Activated naive CD4-positive, alpha-beta T cell treated with anti-CD3 and anti-CD28 coated beads, Interleukin-2, amount 50 U/mL, for 24 hours (primary cell): ENCODE data around the gene CRIM1.

ENCODE experiments used
- H3K27ac Mint-ChIP-seq: one replicate; pipeline ENCODE4 v1.8.0; 2021; ENCODE audit warnings: mild to moderate bottlenecking, mixed read lengths
- H3K27me3 Mint-ChIP-seq: one replicate; pipeline ENCODE4 v1.8.0; 2021; ENCODE audit warnings: mixed read lengths
- H3K36me3 Mint-ChIP-seq: one replicate; pipeline ENCODE4 v1.8.0; 2021; ENCODE audit warnings: mixed read lengths
- H3K4me1 Mint-ChIP-seq: one replicate; pipeline ENCODE4 v1.8.0; 2021; ENCODE audit warnings: mixed read lengths
- H3K4me3 Mint-ChIP-seq: one replicate; pipeline ENCODE4 v1.8.0; 2021; ENCODE audit warnings: mild to moderate bottlenecking, mixed read lengths
- H3K9me3 Mint-ChIP-seq: one replicate; pipeline ENCODE4 v1.8.0; 2021; ENCODE audit warnings: mixed read lengths

CRIM1 gene

GRCh38 chr2:36597003-36597531, 241.5 kb downstream of the CRIM1 start:
- Mint-ChIP-seq H3K4me1 (peaks cover 35% of the 10 kb centered on the region), H3K27ac (peak overlapping the region; percentile 63), H3K4me3 (peak overlapping the region; percentile 98), H3K36me3 (peaks cover 4% of the 10 kb centered on the region), H3K27me3 (no peaks in the 10 kb centered on the region), H3K9me3 (no peaks in the 10 kb centered on the region)

GRCh38 chr2:36597532-36598377, 242.2 kb downstream of the CRIM1 start, which contains the start of gene FEZ2:
Gene FEZ2 (minus strand): TSS chr2:36598168. CDS start chr2:36598142, 26 bp downstream.
- no peaks in the 10 kb centered on the region for H3K9me3 Mint-ChIP-seq
- H3K36me3 Mint-ChIP-seq = peaks cover 4% of the 10 kb centered on the region
- no peaks in the 10 kb centered on the region for H3K27me3 Mint-ChIP-seq
- H3K4me3 Mint-ChIP-seq = peak within 1 kb of the TSS; percentile 98
- peak within 1 kb of the TSS; percentile 73 for H3K27ac Mint-ChIP-seq
- peaks cover 34% of the 10 kb centered on the region for H3K4me1 Mint-ChIP-seq
